Neural progenitor cell (in vitro differentiated cells): Measurements from ENCODE around the gene NIM1K. TPM values are rescaled to one million over a fixed set of nuclear protein-coding genes. Genes with fewer than 3 reads are reported as not detected.

Experiments
- DNase-seq: peaks from one replicate; pipeline ENCODE4 v3.0.0-alpha.2; 2016; ENCODE audit warnings: low spot score
- H2AFZ ChIP-seq: fragments of 200-600 bp; sonication (generic); replicated peaks from 2 replicates; pipeline ENCODE4 v1.6.1; 2016; ENCODE audit warnings: antibody characterized with exemption
- H3F3A ChIP-seq: fragments of 200-600 bp; sonication (generic); 2 replicates; pipeline ENCODE4 v1.6.1; 2016; ENCODE audit warnings: antibody characterized with exemption, low read depth
- H3K27ac ChIP-seq: fragments of 200-600 bp; sonication (generic); 2 replicates; pipeline ENCODE4 v1.5.1; 2016; ENCODE audit warnings: mild to moderate bottlenecking
- H3K27me3 ChIP-seq: fragments of 200-600 bp; sonication (generic); 2 replicates; pipeline ENCODE4 v1.6.1; 2016; ENCODE audit warnings: mild to moderate bottlenecking, moderate library complexity
- H3K36me3 ChIP-seq: fragments of 200-600 bp; sonication (generic); 2 replicates; pipeline ENCODE4 v1.5.1; 2016
- H3K4me1 ChIP-seq: fragments of 200-600 bp; sonication (generic); 2 replicates; pipeline ENCODE4 v1.6.1; 2016; ENCODE audit warnings: mixed run types
- H3K4me2 ChIP-seq: fragments of 200-600 bp; sonication (generic); 2 replicates; pipeline ENCODE4 v1.6.1; 2016
- H3K4me3 ChIP-seq: fragments of 200-600 bp; sonication (generic); 2 replicates; pipeline ENCODE4 v1.5.1; 2016
- H3K79me2 ChIP-seq: fragments of 200-600 bp; sonication (generic); 2 replicates; pipeline ENCODE4 v1.6.1; 2016; ENCODE audit warnings: low read depth
- H3K9ac ChIP-seq: fragments of 200-600 bp; sonication (generic); 2 replicates; pipeline ENCODE4 v1.6.1; 2016
- H3K9me3 ChIP-seq: fragments of 200-600 bp; sonication (generic); 2 replicates; pipeline ENCODE4 v1.5.1; 2016; ENCODE audit warnings: low read depth
- H4K20me1 ChIP-seq: fragments of 200-600 bp; sonication (generic); 2 replicates; pipeline ENCODE4 v1.6.1; 2016; ENCODE audit warnings: low read depth
- H3K27ac Mint-ChIP-seq: 3 replicates; pipeline ENCODE4 v1.8.0; 2021; ENCODE audit warnings: mixed read lengths
- H3K27me3 Mint-ChIP-seq: 2 replicates; pipeline ENCODE4 v1.8.0; 2022; ENCODE audit warnings: low read depth, mild to moderate bottlenecking, inconsistent platforms, moderate library complexity, mixed read lengths; ENCODE audit not compliant: insufficient read depth
- H3K36me3 Mint-ChIP-seq: 3 replicates; pipeline ENCODE4 v1.8.0; 2021; ENCODE audit warnings: mixed read lengths
- H3K4me1 Mint-ChIP-seq: 3 replicates; pipeline ENCODE4 v1.8.0; 2021; ENCODE audit warnings: mixed read lengths
- H3K4me3 Mint-ChIP-seq: 3 replicates; pipeline ENCODE4 v1.8.0; 2021; ENCODE audit warnings: mild to moderate bottlenecking, moderate library complexity, mixed read lengths
- H3K9me3 Mint-ChIP-seq: 3 replicates; pipeline ENCODE4 v1.8.0; 2020; ENCODE audit warnings: mixed read lengths
- EZH2 ChIP-seq: fragments of 200-600 bp; sonication (generic); IDR thresholded peaks from 2 replicates; pipeline ENCODE4 v1.6.1; 2017; ENCODE audit warnings: antibody characterized with exemption, mild to moderate bottlenecking, moderate library complexity
- EZH2phosphoT487 ChIP-seq: fragments of 200-600 bp; sonication (generic); IDR thresholded peaks from 2 replicates; pipeline ENCODE4 v1.6.1; 2017; ENCODE audit warnings: antibody characterized with exemption
- total RNA-seq: library from RNA; depleted of rRNA; stranded (reverse); fragments of >200 nt; gene quantifications from 2 replicates; pipeline ENCODE4 v1.2.3, GENCODE V29; 2015; ENCODE audit warnings: low replicate concordance
- TF ChIP-seq, protein P1 (sequence below): fragments of 200-600 bp; sonication (generic); IDR thresholded peaks from 2 replicates; pipeline ENCODE4 v1.5.1; 2017; ENCODE audit warnings: antibody characterized with exemption, mild to moderate bottlenecking

NIM1K gene
- total RNA-seq, 1 donor from 2014 or later: not detected

DNA sequence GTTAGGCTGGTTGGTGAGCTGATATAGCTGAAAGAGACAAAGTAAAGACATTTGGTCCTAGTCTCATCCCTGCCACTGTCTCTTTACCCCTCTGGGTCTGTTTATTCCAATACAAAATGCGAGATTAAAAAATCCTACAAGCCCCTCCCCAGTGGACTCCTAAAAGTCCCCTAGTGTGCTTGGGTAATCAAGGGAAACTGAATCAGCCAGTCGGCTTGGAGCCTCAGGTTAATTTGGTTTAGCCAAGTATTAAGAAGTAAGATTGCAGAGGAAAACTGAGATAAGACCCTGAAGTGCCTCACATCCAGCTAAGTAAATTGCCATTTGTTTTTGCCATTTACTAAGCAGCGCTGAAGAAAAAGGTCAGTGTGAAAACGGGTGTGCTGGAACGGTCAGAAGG, 10.4 kb downstream of the NIM1K start:
- no peaks in the 10 kb centered on the region for H4K20me1 ChIP-seq
- no peaks in the 10 kb centered on the region for H3F3A ChIP-seq
- H3K4me3 Mint-ChIP-seq: no peak overlapping the region
- H3K36me3 Mint-ChIP-seq: no peaks in the 10 kb centered on the region
- no peaks in the 10 kb centered on the region for H3K79me2 ChIP-seq
- H3K36me3 ChIP-seq: no peaks in the 10 kb centered on the region
- H3K9ac ChIP-seq: no peak overlapping the region
- no peak overlapping the region for H3K4me3 ChIP-seq
- H3K27me3 ChIP-seq: no peaks in the 10 kb centered on the region
- peaks cover 2% of the 10 kb centered on the region for H3K27me3 Mint-ChIP-seq
- no peaks in the 10 kb centered on the region for H3K4me1 Mint-ChIP-seq
- H3K9me3 ChIP-seq: no peaks in the 10 kb centered on the region
- DNase-seq: no peak
- H2AFZ ChIP-seq: peak overlapping the region; percentile 34
- H3K4me1 ChIP-seq: no peaks in the 10 kb centered on the region
- no peak overlapping the region for H3K27ac ChIP-seq
- no peaks in the 10 kb centered on the region for H3K9me3 Mint-ChIP-seq
- H3K4me2 ChIP-seq: no peak overlapping the region
- no peak overlapping the region for H3K27ac Mint-ChIP-seq
- TF ChIP-seq EZH2: no peak
- TF ChIP-seq, protein P1, sequence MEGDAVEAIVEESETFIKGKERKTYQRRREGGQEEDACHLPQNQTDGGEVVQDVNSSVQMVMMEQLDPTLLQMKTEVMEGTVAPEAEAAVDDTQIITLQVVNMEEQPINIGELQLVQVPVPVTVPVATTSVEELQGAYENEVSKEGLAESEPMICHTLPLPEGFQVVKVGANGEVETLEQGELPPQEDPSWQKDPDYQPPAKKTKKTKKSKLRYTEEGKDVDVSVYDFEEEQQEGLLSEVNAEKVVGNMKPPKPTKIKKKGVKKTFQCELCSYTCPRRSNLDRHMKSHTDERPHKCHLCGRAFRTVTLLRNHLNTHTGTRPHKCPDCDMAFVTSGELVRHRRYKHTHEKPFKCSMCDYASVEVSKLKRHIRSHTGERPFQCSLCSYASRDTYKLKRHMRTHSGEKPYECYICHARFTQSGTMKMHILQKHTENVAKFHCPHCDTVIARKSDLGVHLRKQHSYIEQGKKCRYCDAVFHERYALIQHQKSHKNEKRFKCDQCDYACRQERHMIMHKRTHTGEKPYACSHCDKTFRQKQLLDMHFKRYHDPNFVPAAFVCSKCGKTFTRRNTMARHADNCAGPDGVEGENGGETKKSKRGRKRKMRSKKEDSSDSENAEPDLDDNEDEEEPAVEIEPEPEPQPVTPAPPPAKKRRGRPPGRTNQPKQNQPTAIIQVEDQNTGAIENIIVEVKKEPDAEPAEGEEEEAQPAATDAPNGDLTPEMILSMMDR: no peak
- TF ChIP-seq EZH2phosphoT487: no peak

DNA sequence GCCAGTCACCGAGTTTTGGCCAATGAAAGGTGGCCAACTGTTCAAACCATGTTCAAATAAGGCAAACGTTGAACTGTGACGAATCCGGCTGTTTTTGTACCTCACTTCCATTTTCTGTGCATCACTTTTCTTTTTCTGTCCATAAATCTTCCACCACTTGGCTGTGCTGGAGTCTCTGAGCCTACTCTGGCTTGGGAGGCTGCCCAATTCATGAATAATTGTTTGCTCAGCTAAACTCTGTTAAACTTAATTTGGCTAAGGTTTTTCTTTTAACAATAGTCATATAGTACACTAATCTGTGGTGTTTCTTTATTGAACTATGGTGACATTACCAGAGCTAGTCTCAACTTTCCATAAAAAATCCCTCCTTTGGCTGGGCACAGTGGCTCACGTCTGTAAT, 11.3 kb downstream of the NIM1K start:
- Histone ChIP-seq H3K27me3 (no peaks in the 10 kb centered on the region), H3K9me3 (no peaks in the 10 kb centered on the region), H2AFZ (no peak overlapping the region), H3K4me2 (no peak overlapping the region), H3K4me3 (no peak overlapping the region), H3K9ac (no peak overlapping the region), H3K36me3 (no peaks in the 10 kb centered on the region), H3K79me2 (no peaks in the 10 kb centered on the region), H3K4me1 (no peaks in the 10 kb centered on the region), H3K27ac (no peak overlapping the region), H4K20me1 (no peaks in the 10 kb centered on the region), H3F3A (no peaks in the 10 kb centered on the region)
- H3K4me3 Mint-ChIP-seq: no peak overlapping the region
- no peak for DNase-seq
- H3K36me3 Mint-ChIP-seq: no peaks in the 10 kb centered on the region
- TF ChIP-seq EZH2 (no peak), EZH2phosphoT487 (no peak)
- TF ChIP-seq, protein P1: no peak
- H3K4me1 Mint-ChIP-seq: no peaks in the 10 kb centered on the region
- H3K27ac Mint-ChIP-seq: no peak overlapping the region
- H3K9me3 Mint-ChIP-seq: no peaks in the 10 kb centered on the region
- H3K27me3 Mint-ChIP-seq: peaks cover 2% of the 10 kb centered on the region

DNA sequence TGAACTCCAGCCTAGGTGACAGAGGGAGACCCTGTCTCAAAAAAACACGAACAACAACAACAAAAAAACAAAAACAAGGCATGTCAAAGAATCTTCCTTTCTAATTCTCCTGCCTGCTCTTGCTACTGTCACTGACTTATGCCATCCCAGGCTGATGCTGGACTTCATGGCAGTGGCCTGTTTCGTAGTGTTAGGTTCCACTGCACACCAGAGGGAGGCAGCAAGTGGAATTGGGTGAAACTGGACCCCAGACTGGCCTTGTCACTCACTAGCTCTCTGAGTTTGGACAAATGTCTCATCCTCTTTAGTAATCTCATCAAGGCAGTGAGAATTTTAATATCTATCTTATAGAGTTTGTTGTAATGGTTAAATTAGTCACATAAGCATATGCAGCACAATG, 12.9 kb downstream of the NIM1K start:
- no peak overlapping the region for H3K4me3 Mint-ChIP-seq
- H3K36me3 ChIP-seq: no peaks in the 10 kb centered on the region
- DNase-seq: no peak
- TF ChIP-seq EZH2 (no peak), EZH2phosphoT487 (no peak)
- TF ChIP-seq, protein P1: no peak
- no peak overlapping the region for H2AFZ ChIP-seq
- H3K4me1 Mint-ChIP-seq: no peaks in the 10 kb centered on the region
- H3K36me3 Mint-ChIP-seq: no peaks in the 10 kb centered on the region
- H4K20me1 ChIP-seq: no peaks in the 10 kb centered on the region
- H3K4me2 ChIP-seq: no peak overlapping the region
- H3K9me3 Mint-ChIP-seq: no peaks in the 10 kb centered on the region
- H3K27ac ChIP-seq: no peak overlapping the region
- H3K79me2 ChIP-seq: no peaks in the 10 kb centered on the region
- H3K27me3 ChIP-seq: no peaks in the 10 kb centered on the region
- no peak overlapping the region for H3K9ac ChIP-seq
- peaks cover 8% of the 10 kb centered on the region for H3K4me1 ChIP-seq
- no peaks in the 10 kb centered on the region for H3K9me3 ChIP-seq
- no peaks in the 10 kb centered on the region for H3F3A ChIP-seq
- peaks cover under 1% of the 10 kb centered on the region for H3K27me3 Mint-ChIP-seq
- H3K27ac Mint-ChIP-seq: no peak overlapping the region
- no peak overlapping the region for H3K4me3 ChIP-seq

DNA sequence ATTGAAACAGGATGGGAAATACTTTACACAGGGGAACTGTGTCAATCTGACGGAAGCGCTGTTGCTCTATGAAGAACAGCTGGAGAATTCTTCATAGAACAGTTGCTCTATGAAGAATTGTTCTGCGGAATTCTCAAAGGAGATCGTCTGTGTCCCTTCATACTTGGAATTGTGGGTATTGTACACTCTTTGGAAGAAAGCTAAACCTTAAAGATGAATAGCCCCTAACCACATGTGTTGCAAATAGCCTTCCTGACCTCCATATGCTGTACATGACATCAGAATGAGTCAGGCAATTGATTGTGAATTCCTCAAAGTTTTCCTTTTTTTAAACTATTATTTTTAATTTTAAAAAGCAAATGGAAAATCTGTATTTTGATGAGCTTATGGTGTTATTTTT, 15.6 kb downstream of the NIM1K start:
- H3F3A ChIP-seq: no peaks in the 10 kb centered on the region
- no peak overlapping the region for H2AFZ ChIP-seq
- no peaks in the 10 kb centered on the region for H3K27me3 ChIP-seq
- no peaks in the 10 kb centered on the region for H4K20me1 ChIP-seq
- H3K36me3 Mint-ChIP-seq: no peaks in the 10 kb centered on the region
- peaks cover 8% of the 10 kb centered on the region for H3K4me1 ChIP-seq
- no peaks in the 10 kb centered on the region for H3K79me2 ChIP-seq
- TF ChIP-seq, protein P1: no peak
- TF ChIP-seq EZH2 (no peak), EZH2phosphoT487 (no peak)
- H3K36me3 ChIP-seq: no peaks in the 10 kb centered on the region
- no peak overlapping the region for H3K27ac ChIP-seq
- no peak overlapping the region for H3K9ac ChIP-seq
- no peaks in the 10 kb centered on the region for H3K9me3 Mint-ChIP-seq
- no peak overlapping the region for H3K4me3 Mint-ChIP-seq
- H3K4me3 ChIP-seq: no peak overlapping the region
- no peak for DNase-seq
- H3K27ac Mint-ChIP-seq: no peak overlapping the region
- H3K27me3 Mint-ChIP-seq: peaks cover 2% of the 10 kb centered on the region
- no peaks in the 10 kb centered on the region for H3K9me3 ChIP-seq
- H3K4me1 Mint-ChIP-seq: no peaks in the 10 kb centered on the region
- no peak overlapping the region for H3K4me2 ChIP-seq
